ENCODE data around the gene RRBP1.

GRCh38 chr20:17716331-17716730 is 34.3 kb upstream of the RRBP1 start:
- TF ChIP-seq CTCF (IDR thresholded peaks at IDR 0.05) (no peak), POLR2A (IDR thresholded peaks at IDR 0.05) (no peak)
